Ishikawa (cell line): ENCODE results near the gene GALNT13.

ENCODE experiments used
- CEBPB ChIP-seq: IDR thresholded peaks from 2 replicates; pipeline ENCODE4 v1.6.1; 2012
- CREB1 ChIP-seq: IDR thresholded peaks from 2 replicates; pipeline ENCODE4 v1.6.1; 2012; ENCODE audit warnings: low read depth
- EGR1 ChIP-seq: IDR thresholded peaks from 2 replicates; pipeline ENCODE4 v1.6.1; 2012
- EP300 ChIP-seq: IDR thresholded peaks from 2 replicates; pipeline ENCODE4 v1.6.1; 2012; ENCODE audit warnings: borderline replicate concordance
- FOXM1 ChIP-seq: IDR thresholded peaks from 2 replicates; pipeline ENCODE4 v1.6.1; 2012; ENCODE audit warnings: low read depth, borderline replicate concordance
- NFIC ChIP-seq: IDR thresholded peaks from 2 replicates; pipeline ENCODE4 v1.6.1; 2012
- RAD21 ChIP-seq: IDR thresholded peaks from 2 replicates; pipeline ENCODE4 v1.6.1; 2012; ENCODE audit warnings: low read depth
- REST ChIP-seq: IDR thresholded peaks from 2 replicates; pipeline ENCODE4 v1.6.1; 2012; ENCODE audit warnings: low read depth, mild to moderate bottlenecking
- TAF1 ChIP-seq: IDR thresholded peaks from 2 replicates; pipeline ENCODE4 v1.6.1; 2012; ENCODE audit warnings: low read depth, mild to moderate bottlenecking
- TCF12 ChIP-seq: IDR thresholded peaks from 2 replicates; pipeline ENCODE4 v1.6.1; 2012; ENCODE audit warnings: low read depth
- TEAD4 ChIP-seq: IDR thresholded peaks from 2 replicates; pipeline ENCODE4 v1.6.1; 2012
- YY1 ChIP-seq: IDR thresholded peaks from 2 replicates; pipeline ENCODE4 v1.6.1; 2012; ENCODE audit warnings: low read depth
- ZBTB7A ChIP-seq: IDR thresholded peaks from 2 replicates; pipeline ENCODE4 v1.6.1; 2012; ENCODE audit warnings: low read depth
- TF ChIP-seq, protein P1 (sequence below): IDR thresholded peaks from 2 replicates; pipeline ENCODE4 v1.6.1; 2012
- TF ChIP-seq, protein P2 (sequence below): IDR thresholded peaks from 2 replicates; pipeline ENCODE4 v1.6.1; 2012

GALNT13 gene

GRCh38 chr2:153940511-153940910, 68.8 kb downstream of the GALNT13 start:
- TF ChIP-seq TAF1, result no peak
- no peak for TF ChIP-seq EP300
- no peak for TF ChIP-seq CREB1
- TF ChIP-seq CEBPB, result no peak
- TF ChIP-seq, protein P1, sequence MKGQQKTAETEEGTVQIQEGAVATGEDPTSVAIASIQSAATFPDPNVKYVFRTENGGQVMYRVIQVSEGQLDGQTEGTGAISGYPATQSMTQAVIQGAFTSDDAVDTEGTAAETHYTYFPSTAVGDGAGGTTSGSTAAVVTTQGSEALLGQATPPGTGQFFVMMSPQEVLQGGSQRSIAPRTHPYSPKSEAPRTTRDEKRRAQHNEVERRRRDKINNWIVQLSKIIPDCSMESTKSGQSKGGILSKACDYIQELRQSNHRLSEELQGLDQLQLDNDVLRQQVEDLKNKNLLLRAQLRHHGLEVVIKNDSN, result no peak
- no peak for TF ChIP-seq FOXM1
- TF ChIP-seq YY1, result no peak
- TF ChIP-seq TEAD4, result no peak
- TF ChIP-seq, protein P2, sequence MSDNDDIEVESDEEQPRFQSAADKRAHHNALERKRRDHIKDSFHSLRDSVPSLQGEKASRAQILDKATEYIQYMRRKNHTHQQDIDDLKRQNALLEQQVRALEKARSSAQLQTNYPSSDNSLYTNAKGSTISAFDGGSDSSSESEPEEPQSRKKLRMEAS, result no peak
- TF ChIP-seq TCF12, result no peak
- TF ChIP-seq ZBTB7A, result no peak
- no peak for TF ChIP-seq NFIC
- no peak for TF ChIP-seq REST
- no peak for TF ChIP-seq RAD21
- no peak for TF ChIP-seq EGR1

GRCh38 chr2:153944800-153945199, 73.1 kb downstream of the GALNT13 start:
- TF ChIP-seq, protein P2, result no peak
- TF ChIP-seq CREB1 (no peak), TEAD4 (no peak), EP300 (no peak), ZBTB7A (no peak), CEBPB (no peak), EGR1 (no peak), TAF1 (no peak), REST (no peak), RAD21 (no peak), YY1 (no peak), NFIC (no peak)
- TF ChIP-seq, protein P1, result no peak

DNA sequence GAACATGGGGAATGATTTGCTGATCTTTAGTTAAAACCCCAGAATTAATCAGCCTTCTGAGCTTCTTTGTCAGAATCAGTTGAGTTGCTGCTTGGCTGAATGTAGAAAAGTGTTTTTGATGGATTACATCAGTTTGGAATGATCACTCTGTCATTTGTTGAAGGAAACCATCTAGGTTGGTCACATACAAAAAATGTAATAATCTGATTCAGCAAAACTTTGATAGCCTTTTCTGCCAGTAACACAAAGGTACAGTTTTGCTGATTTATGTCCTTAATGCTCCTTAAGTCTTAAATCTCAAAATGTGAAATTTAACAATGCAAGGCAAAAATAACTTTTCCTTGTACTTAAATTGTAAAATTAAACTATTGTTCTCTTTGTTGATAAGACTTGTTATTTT, 74.3 kb downstream of the GALNT13 start:
- no peak for TF ChIP-seq ZBTB7A
- no peak for TF ChIP-seq YY1
- TF ChIP-seq REST, result no peak
- no peak for TF ChIP-seq CREB1
- TF ChIP-seq, protein P1, result no peak
- TF ChIP-seq RAD21, result no peak
- TF ChIP-seq EP300, result no peak
- TF ChIP-seq TAF1, result no peak
- no peak for TF ChIP-seq TCF12
- TF ChIP-seq, protein P2, result no peak
- no peak for TF ChIP-seq EGR1
- TF ChIP-seq CEBPB, result no peak
- TF ChIP-seq TEAD4, result no peak
- no peak for TF ChIP-seq FOXM1
- no peak for TF ChIP-seq NFIC

DNA sequence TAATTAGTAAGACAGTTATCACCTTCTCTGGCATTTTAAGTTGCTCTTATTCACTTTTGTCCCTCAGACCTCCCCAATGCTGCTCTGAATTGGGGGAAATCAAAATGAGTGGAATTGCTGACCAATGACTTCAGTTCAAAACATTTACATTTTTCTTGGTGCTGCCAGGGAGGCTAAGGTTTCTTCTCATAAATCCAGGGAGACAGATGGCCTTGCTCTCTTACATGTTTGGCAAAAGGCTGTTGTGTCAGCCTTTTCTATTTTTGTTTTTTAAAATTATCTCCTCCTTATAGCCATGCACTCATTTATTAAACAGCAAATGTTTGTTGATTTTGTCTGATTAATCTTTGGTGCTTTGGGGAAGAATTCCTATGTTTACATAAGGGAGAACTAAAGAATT, 82.0 kb downstream of the GALNT13 start:
- TF ChIP-seq, protein P2, result no peak
- TF ChIP-seq TEAD4 (no peak), RAD21 (no peak), FOXM1 (no peak), EP300 (no peak), YY1 (no peak), NFIC (no peak), CEBPB (no peak), REST (no peak), EGR1 (no peak), TCF12 (no peak), ZBTB7A (no peak)
